CD4-positive, CD25-positive, alpha-beta regulatory T cell (primary cell): ENCODE data around the gene APOA5. TPM values are rescaled to one million over a fixed set of nuclear protein-coding genes. Genes with fewer than 3 reads are reported as not detected.
"Not testable (repeated sequence)": the region's sequence is repeated elsewhere in the genome, so short reads cannot be mapped to it uniquely, and the experiment has no call there.

ENCODE experiments used
- ATAC-seq, 2 donors: fragments of 150-1000 bp; cut with Tn5 transposase; one replicate each; pipeline ENCODE4 v1.10.0; 2021; ENCODE audit warnings: low read depth in 2 of 2, moderate number of reproducible peaks in 2 of 2, moderate library complexity in 1 of 2
- DNase-seq, 3 donors: peaks; one replicate each; pipeline versions ENCODE4 v3.0.0 to v3.0.0-alpha.2; 2012 to 2022; ENCODE audit warnings: mixed read lengths in 1 of 3
- H3K27ac ChIP-seq: one replicate; pipeline ENCODE4 v1.7.0; 2013; ENCODE audit warnings: mild to moderate bottlenecking, low read length; ENCODE audit not compliant: insufficient read depth, poor library complexity, severe bottlenecking
- H3K27me3 ChIP-seq: one replicate; pipeline ENCODE4 v1.7.0; 2013; ENCODE audit warnings: low read length; ENCODE audit not compliant: control insufficient read depth, insufficient read depth
- H3K36me3 ChIP-seq: one replicate; pipeline ENCODE4 v1.7.0; 2013; ENCODE audit warnings: mild to moderate bottlenecking, low read length, moderate library complexity; ENCODE audit not compliant: control insufficient read depth, insufficient read depth
- H3K4me1 ChIP-seq: 2 replicates; pipeline ENCODE4 v1.7.0; 2013; ENCODE audit warnings: mild to moderate bottlenecking, low read length; ENCODE audit not compliant: insufficient read depth, control insufficient read depth, poor library complexity, severe bottlenecking
- H3K4me3 ChIP-seq: one replicate; pipeline ENCODE4 v1.7.0; 2013; ENCODE audit warnings: low read depth, mild to moderate bottlenecking, low read length, moderate library complexity
- H3K9me3 ChIP-seq, 2 experiments: 1 replicate in 1 of 2; 2 replicates in 1 of 2; pipeline ENCODE4 v1.7.0; 2013; ENCODE audit warnings: low read length in 2 of 2, mild to moderate bottlenecking in 1 of 2, moderate library complexity in 1 of 2; ENCODE audit not compliant: control insufficient read depth in 2 of 2
- H3K27ac Mint-ChIP-seq, 3 donors: one replicate each; pipeline ENCODE4 v1.8.0; 2020 to 2022; ENCODE audit warnings: mild to moderate bottlenecking in 3 of 3, mixed read lengths in 3 of 3, moderate library complexity in 2 of 3
- H3K27me3 Mint-ChIP-seq: one replicate; pipeline ENCODE4 v1.8.0; 2022; ENCODE audit warnings: mild to moderate bottlenecking, mixed read lengths
- H3K36me3 Mint-ChIP-seq: one replicate; pipeline ENCODE4 v1.8.0; 2020; ENCODE audit warnings: mixed read lengths
- H3K4me1 Mint-ChIP-seq, 4 donors: one replicate each; pipeline ENCODE4 v1.8.0; 2020 to 2022; ENCODE audit warnings: mixed read lengths in 4 of 4, mild to moderate bottlenecking in 1 of 4
- H3K4me3 Mint-ChIP-seq, 4 donors: one replicate each; pipeline ENCODE4 v1.8.0; 2020 to 2022; ENCODE audit warnings: mild to moderate bottlenecking in 4 of 4, mixed read lengths in 4 of 4, moderate library complexity in 3 of 4
- H3K9me3 Mint-ChIP-seq, 7 donors: one replicate each; pipeline ENCODE4 v1.8.0; 2020 to 2022; ENCODE audit warnings: mixed read lengths in 7 of 7, mild to moderate bottlenecking in 3 of 7, moderate library complexity in 2 of 7
- polyA plus RNA-seq, 4 donors: library from polyadenylated mRNA; unstranded; fragments of 300-500 nt; fragmentation: Illumina TruSeq; gene quantifications; one replicate each; pipeline ENCODE4 v1.2.3, GENCODE V29; 2021
- total RNA-seq: library from RNA; stranded (reverse); gene quantifications from one replicate; pipeline ENCODE4 v1.2.3, GENCODE V29; 2022

APOA5 gene
- total and polyA plus RNA-seq, 5 donors from 2014 or later: not detected

DNA sequence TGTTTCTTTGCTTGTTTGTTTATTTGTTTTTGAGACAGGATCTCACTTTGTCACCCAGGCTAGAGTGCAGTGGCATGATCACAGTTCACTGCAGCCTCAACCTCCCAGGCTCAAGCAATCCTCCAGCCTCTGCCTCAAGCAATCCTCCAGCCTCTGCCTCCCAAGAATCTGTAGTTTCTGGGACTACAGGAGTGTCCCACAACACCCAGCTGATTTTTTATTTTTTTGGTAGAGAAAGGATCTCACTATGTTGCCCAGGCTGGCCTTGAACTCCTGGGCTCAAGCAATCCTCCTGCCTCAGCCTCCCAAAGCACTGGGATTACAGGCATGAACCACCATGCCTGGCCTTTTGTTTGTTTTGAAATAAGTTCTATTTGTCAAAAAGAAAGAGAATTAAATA, 10.0 kb upstream of the APOA5 start:
- H3K36me3 Mint-ChIP-seq, H3K36me3 ChIP-seq, H3K27me3 ChIP-seq, H3K27ac ChIP-seq, H3K4me3 ChIP-seq, H3K9me3 Mint-ChIP-seq, H3K4me1 Mint-ChIP-seq, H3K4me3 Mint-ChIP-seq, ATAC-seq, DNase-seq, H3K4me1 ChIP-seq, H3K27ac Mint-ChIP-seq, H3K9me3 ChIP-seq: not testable (repeated sequence)
- peaks cover 43% of the 10 kb centered on the region for H3K27me3 Mint-ChIP-seq

DNA sequence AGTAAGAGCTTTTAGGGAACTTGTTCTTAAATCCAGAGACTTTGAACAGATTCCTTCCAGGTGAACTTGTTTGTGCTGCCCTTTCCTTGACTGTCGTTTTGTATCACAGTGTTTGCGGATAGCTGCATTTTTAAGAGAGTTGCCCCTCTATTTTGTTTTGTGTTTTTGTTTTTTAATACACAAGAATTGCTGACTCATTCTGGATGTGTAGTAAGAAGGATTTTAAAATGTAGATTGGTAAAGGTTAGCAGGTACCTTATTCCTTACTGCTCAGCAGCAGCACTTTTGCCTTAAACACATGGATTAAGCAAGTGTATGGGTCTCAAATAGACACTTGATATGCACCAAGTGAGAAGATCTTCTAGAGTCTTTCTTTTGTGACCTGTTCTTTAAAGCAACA, 8.9 kb upstream of the APOA5 start:
- Mint-ChIP-seq H3K4me3 (no peak overlapping the region), H3K36me3 (no peaks in the 10 kb centered on the region), H3K9me3 (no peaks in the 10 kb centered on the region), H3K27me3 (peaks cover 44% of the 10 kb centered on the region), H3K4me1 (no peaks in the 10 kb centered on the region), H3K27ac (no peak overlapping the region)
- Histone ChIP-seq H3K36me3 (no peaks in the 10 kb centered on the region), H3K4me1 (no peaks in the 10 kb centered on the region), H3K9me3 (no peaks in the 10 kb centered on the region), H3K27me3 (peaks cover 3% of the 10 kb centered on the region), H3K4me3 (no peak overlapping the region), H3K27ac (no peak overlapping the region)
- ATAC-seq (no peak), DNase-seq (no peak)

DNA sequence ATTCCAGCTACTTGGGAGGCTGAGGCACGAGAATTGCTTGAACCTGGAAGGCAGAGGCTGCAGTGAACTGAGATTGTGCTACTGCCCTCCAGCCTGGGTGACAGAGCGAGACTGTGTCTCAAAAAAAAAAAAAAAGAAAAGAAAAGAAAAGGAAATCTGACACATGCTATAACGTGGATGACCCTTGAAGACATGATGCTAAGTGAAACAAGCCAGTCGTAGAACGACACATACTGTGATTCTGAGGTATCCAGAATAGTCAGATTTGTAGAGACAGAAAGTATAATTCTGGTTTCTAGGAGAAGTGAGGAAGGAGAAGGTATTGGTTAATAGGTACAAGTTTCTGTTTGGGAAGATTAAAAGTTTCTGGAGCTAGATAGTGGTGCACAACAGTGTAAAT, 6.7 kb upstream of the APOA5 start:
- H3K4me1 Mint-ChIP-seq: peaks cover 0 to under 1% (median 0%) of the 10 kb centered on the region in 4 donors
- Histone ChIP-seq H3K27me3 (peaks cover 3% of the 10 kb centered on the region), H3K9me3 (no peaks in the 10 kb centered on the region), H3K27ac (no peak overlapping the region), H3K36me3 (no peaks in the 10 kb centered on the region), H3K4me1 (no peaks in the 10 kb centered on the region), H3K4me3 (no peak overlapping the region)
- no peak for DNase-seq
- no peaks in the 10 kb centered on the region for H3K9me3 Mint-ChIP-seq
- no peaks in the 10 kb centered on the region for H3K36me3 Mint-ChIP-seq
- peaks cover 44% of the 10 kb centered on the region for H3K27me3 Mint-ChIP-seq
- no peak overlapping the region for H3K4me3 Mint-ChIP-seq
- ATAC-seq: no peak
- no peak overlapping the region for H3K27ac Mint-ChIP-seq

DNA sequence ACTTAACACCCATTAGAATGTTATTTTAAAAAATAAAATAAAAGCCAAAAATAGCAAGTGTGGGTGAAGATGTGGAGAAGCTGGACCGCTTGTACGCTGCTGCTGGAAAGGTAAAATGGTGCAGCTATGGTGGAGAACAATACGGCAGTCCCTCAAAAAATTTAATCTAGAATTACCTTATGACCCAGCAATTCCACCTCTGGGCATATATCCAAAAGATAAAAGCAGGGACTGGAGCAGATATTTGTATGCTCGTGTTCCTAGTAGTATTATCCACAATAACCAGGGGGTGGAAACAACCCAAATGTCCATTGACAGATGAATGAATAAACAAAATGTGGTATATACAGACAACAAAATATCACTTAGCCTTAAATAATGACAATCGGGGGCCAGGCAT, 6.1 kb upstream of the APOA5 start:
- H3K36me3 ChIP-seq: no peaks in the 10 kb centered on the region
- no peaks in the 10 kb centered on the region for H3K9me3 Mint-ChIP-seq
- H3K4me3 ChIP-seq: no peak overlapping the region
- H3K4me3 Mint-ChIP-seq: no peak overlapping the region
- DNase-seq (no peak), ATAC-seq (no peak)
- H3K36me3 Mint-ChIP-seq: no peaks in the 10 kb centered on the region
- no peak overlapping the region for H3K27ac ChIP-seq
- peaks cover 0 to 6% (median 3%) of the 10 kb centered on the region in 4 donors for H3K4me1 Mint-ChIP-seq
- H3K9me3 ChIP-seq: no peaks in the 10 kb centered on the region
- H3K27ac Mint-ChIP-seq: no peak overlapping the region
- no peaks in the 10 kb centered on the region for H3K4me1 ChIP-seq
- peaks cover 3% of the 10 kb centered on the region for H3K27me3 ChIP-seq
- peaks cover 41% of the 10 kb centered on the region for H3K27me3 Mint-ChIP-seq

DNA sequence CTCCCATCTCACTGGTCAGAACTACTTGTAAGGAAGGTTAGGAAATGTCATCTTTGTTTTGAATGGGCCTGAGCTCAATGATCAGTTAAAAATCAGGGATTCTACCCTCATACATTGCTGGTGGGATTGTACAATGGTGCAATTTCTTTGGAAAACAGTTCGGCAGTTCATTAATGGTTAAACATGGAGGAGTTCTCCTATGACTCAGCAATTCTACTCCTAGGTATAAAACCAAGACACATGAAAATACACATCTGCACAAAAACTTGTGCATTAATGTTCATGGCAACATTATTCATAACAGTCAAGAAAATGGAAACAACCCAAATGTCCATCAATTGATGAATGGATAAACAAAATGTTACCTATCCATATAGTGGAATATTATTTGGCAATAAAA, 4.9 kb upstream of the APOA5 start:
- Histone ChIP-seq H3K4me3 (no peak overlapping the region), H3K36me3 (no peaks in the 10 kb centered on the region), H3K9me3 (no peaks in the 10 kb centered on the region), H3K27me3 (peaks cover 3% of the 10 kb centered on the region), H3K27ac (no peak overlapping the region), H3K4me1 (peaks cover 2% of the 10 kb centered on the region)
- no peak for ATAC-seq
- H3K9me3 Mint-ChIP-seq: no peaks in the 10 kb centered on the region
- H3K27ac Mint-ChIP-seq: no peak overlapping the region
- no peak overlapping the region for H3K4me3 Mint-ChIP-seq
- H3K36me3 Mint-ChIP-seq: no peaks in the 10 kb centered on the region
- H3K27me3 Mint-ChIP-seq: peaks cover 32% of the 10 kb centered on the region
- no peak for DNase-seq
- H3K4me1 Mint-ChIP-seq: peaks cover 0 to 6% (median 3%) of the 10 kb centered on the region in 4 donors

DNA sequence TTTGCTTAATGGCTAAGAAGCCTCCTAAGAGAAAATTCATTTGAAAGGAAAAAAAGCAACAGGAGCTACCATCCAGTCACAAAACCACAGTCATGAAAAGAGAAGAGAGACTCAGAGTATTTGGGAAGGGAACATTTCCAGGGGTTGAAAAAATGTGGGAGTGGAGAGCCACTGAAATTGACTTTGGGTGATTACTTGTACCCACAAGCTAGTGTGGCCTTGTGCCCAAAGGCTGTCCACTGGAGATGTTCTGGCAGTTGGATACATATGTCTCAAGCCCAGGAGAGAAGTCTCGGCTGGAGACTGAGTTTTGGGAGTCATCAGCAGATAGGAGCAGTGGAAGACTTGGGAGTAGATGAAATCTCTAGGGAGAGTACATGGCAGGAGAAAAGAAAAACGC, 3.2 kb upstream of the APOA5 start:
- Mint-ChIP-seq H3K36me3 (no peaks in the 10 kb centered on the region), H3K27me3 (peaks cover 29% of the 10 kb centered on the region), H3K4me1 (peaks cover 5 to 11% (median 6%) of the 10 kb centered on the region in 4 donors), H3K9me3 (no peaks in the 10 kb centered on the region), H3K4me3 (no peak overlapping the region), H3K27ac (no peak overlapping the region)
- H3K27ac ChIP-seq: no peak overlapping the region
- peaks cover 3% of the 10 kb centered on the region for H3K27me3 ChIP-seq
- DNase-seq: no peak
- H3K36me3 ChIP-seq: no peaks in the 10 kb centered on the region
- H3K4me3 ChIP-seq: no peak overlapping the region
- no peaks in the 10 kb centered on the region for H3K9me3 ChIP-seq
- H3K4me1 ChIP-seq: peaks cover 9% of the 10 kb centered on the region
- no peak for ATAC-seq

DNA sequence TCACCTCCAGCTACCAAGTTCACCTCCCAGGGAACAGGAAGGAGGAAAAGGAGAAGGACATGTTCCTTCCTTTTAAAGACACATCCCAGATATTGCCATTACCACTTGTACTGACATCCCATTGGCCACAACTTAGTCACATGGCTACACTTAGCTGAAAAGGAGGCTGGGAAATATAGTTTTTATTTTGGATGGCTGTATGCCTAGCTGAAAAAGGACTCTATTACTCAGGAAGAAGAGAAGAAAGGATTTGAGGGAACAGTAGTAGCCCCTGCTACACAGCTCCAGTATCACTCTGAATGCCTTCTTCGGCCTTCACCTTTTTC, 2.1 kb upstream of the APOA5 start:
- H3K9me3 Mint-ChIP-seq: no peaks in the 10 kb centered on the region
- no peak for ATAC-seq

DNA sequence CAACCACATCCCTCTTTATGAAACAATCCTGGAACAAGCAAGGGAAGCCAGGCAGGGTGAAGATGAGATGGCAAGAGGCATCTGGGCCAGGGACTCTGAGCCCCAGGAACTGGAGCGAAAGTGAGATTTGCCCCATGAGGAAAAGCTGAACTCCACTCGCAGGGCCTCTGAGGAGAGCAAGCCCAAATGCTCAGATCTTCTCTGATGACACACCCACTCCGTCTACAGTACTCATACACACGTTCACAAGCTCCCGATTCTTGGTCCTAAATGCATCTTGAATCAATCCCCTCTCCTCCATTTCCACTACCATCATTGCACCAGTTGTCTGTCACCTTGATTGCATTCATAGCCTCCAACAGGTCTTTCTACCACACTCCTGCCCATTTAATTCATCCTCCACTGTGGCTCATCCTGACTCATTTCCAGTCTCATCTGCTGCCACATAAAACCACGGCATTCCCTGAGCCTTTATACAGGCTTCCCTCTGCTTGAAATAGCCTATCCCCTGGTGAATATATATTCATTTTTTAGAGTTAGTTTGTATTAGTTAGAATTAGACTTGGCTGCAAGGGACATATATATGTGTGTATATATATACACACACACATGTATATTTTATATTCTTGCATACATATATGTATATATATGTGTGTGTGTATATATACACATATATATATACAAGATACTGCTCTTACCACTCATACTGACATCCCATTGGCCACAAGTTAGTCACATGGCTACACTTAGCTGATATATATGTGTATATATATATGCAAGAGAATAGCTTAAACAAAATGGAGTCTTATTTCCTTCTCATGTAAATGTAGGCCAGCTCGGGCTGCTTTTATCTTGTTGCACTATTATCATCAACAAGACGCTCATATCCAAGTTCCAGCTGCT, 1.4 kb upstream of the APOA5 start:
- no peaks in the 10 kb centered on the region for H3K36me3 Mint-ChIP-seq
- Histone ChIP-seq H3K27ac (no peak overlapping the region), H3K4me3 (no peak overlapping the region), H3K36me3 (no peaks in the 10 kb centered on the region), H3K9me3 (no peaks in the 10 kb centered on the region), H3K27me3 (no peaks in the 10 kb centered on the region), H3K4me1 (peaks cover 14% of the 10 kb centered on the region)
- H3K4me3 Mint-ChIP-seq: peak overlapping the region in 2 of 4 donors; percentile 3 to 47
- peaks cover 17% of the 10 kb centered on the region for H3K27me3 Mint-ChIP-seq
- peaks cover 6 to 24% (median 14%) of the 10 kb centered on the region in 4 donors for H3K4me1 Mint-ChIP-seq
- DNase-seq (no peak), ATAC-seq (no peak)
- H3K9me3 Mint-ChIP-seq: no peaks in the 10 kb centered on the region
- peak overlapping the region in 1 of 3 donors; percentile 8 for H3K27ac Mint-ChIP-seq

More for the DNA sequence above, 2.1 kb upstream of the APOA5 start:
- peak overlapping the region in 1 of 4 donors; percentile 38 for H3K4me3 Mint-ChIP-seq
- H3K36me3 Mint-ChIP-seq: no peaks in the 10 kb centered on the region
- H3K27me3 Mint-ChIP-seq: peaks cover 20% of the 10 kb centered on the region
- H3K27ac ChIP-seq: no peak overlapping the region
- H3K36me3 ChIP-seq: no peaks in the 10 kb centered on the region
- no peak for DNase-seq
- peaks cover 5 to 18% (median 8%) of the 10 kb centered on the region in 4 donors for H3K4me1 Mint-ChIP-seq
- H3K27me3 ChIP-seq: no peaks in the 10 kb centered on the region
- peaks cover 9% of the 10 kb centered on the region for H3K4me1 ChIP-seq
- H3K27ac Mint-ChIP-seq: no peak overlapping the region
- no peaks in the 10 kb centered on the region for H3K9me3 ChIP-seq
- no peak overlapping the region for H3K4me3 ChIP-seq
